IMR-90 (cell line): ENCODE measurements around the gene USP24. TPM values are rescaled to one million over a fixed set of nuclear protein-coding genes. Genes with fewer than 3 reads are reported as not detected.

Experiments used
- ATAC-seq: fragments of 200-7000 bp; cut with Tn5 transposase; 2 replicates; pipeline ENCODE4 v1.9.1; 2020; ENCODE audit warnings: low read depth, mild to moderate bottlenecking, moderate library complexity
- BruUV-seq: library from RNA; stranded (reverse); fragments of 400-500 nt; replicated peaks from 2 replicates; lab custom pipeline; 2021; lab: Mats Ljungman, UMichigan
- CTCF ChIA-PET: fragments of 300-600 bp; formaldehyde crosslinking; extraction: SDS; loops from one replicate; lab custom pipeline; 2021; ENCODE audit warnings: antibody characterized with exemption; lab: Yijun Ruan, JAX
- POLR2A ChIA-PET: fragments of 300-600 bp; sonication (Branson Sonifier 250); formaldehyde crosslinking; loops from one replicate; lab custom pipeline; 2022; ENCODE audit warnings: antibody characterized with exemption; ENCODE audit not compliant: unreplicated experiment; lab: Charles Lee
- DNase-seq: peaks from one replicate; pipeline ENCODE4 v3.0.0; 2013
- H2AFZ ChIP-seq: replicated peaks from 2 replicates; pipeline ENCODE3; 2013; ENCODE audit warnings: low read length, mild to moderate bottlenecking; ENCODE audit not compliant: poor library complexity
- H2AK5ac ChIP-seq: 2 replicates; pipeline ENCODE4 v1.6.1; 2013; ENCODE audit warnings: low read depth, low read length, inconsistent platforms
- H2AK9ac ChIP-seq: replicated peaks from 2 replicates; pipeline ENCODE3; 2013; ENCODE audit warnings: mild to moderate bottlenecking, low read depth, low read length, moderate library complexity; ENCODE audit not compliant: poor library complexity
- H2BK120ac ChIP-seq: 2 replicates; pipeline ENCODE4 v1.6.1; 2013; ENCODE audit warnings: low read depth, low read length, inconsistent platforms
- H2BK15ac ChIP-seq: 3 replicates; pipeline ENCODE4 v1.6.1; 2013; ENCODE audit warnings: low read depth, low read length, inconsistent platforms
- H2BK20ac ChIP-seq: 2 replicates; pipeline ENCODE4 v1.6.1; 2013; ENCODE audit warnings: low read depth, mild to moderate bottlenecking, inconsistent platforms, low read length, moderate library complexity
- H2BK5ac ChIP-seq: 2 replicates; pipeline ENCODE4 v1.6.1; 2013; ENCODE audit warnings: mild to moderate bottlenecking, low read depth, low read length, inconsistent platforms; ENCODE audit not compliant: poor library complexity, severe bottlenecking
- H3K14ac ChIP-seq: replicated peaks from 2 replicates; pipeline ENCODE4 v1.6.1; 2013; ENCODE audit warnings: low read depth, low read length, inconsistent platforms
- H3K18ac ChIP-seq: 2 replicates; pipeline ENCODE4 v1.6.1; 2013; ENCODE audit warnings: low read depth, low read length, control low read depth
- H3K23ac ChIP-seq: 2 replicates; pipeline ENCODE4 v1.6.1; 2013; ENCODE audit warnings: low read depth, low read length, inconsistent platforms
- H3K27ac ChIP-seq: 2 replicates; pipeline ENCODE4 v1.5.1; 2013; ENCODE audit warnings: mild to moderate bottlenecking, control low read depth, low read length; ENCODE audit not compliant: insufficient read depth
- H3K27me3 ChIP-seq: 2 replicates; pipeline ENCODE4 v1.6.1; 2013; ENCODE audit warnings: low read length; ENCODE audit not compliant: control insufficient read depth, insufficient read depth
- H3K36me3 ChIP-seq: 2 replicates; pipeline ENCODE4 v1.6.1; 2013; ENCODE audit warnings: low read length, mixed read lengths; ENCODE audit not compliant: control insufficient read depth, insufficient read depth
- H3K4ac ChIP-seq: 2 replicates; pipeline ENCODE4 v1.6.1; 2013; ENCODE audit warnings: low read depth, low read length, inconsistent platforms
- H3K4me1 ChIP-seq: 2 replicates; pipeline ENCODE4 v1.6.1; 2013; ENCODE audit warnings: low read length, mixed read lengths; ENCODE audit not compliant: control insufficient read depth, insufficient read depth
- H3K4me2 ChIP-seq: 2 replicates; pipeline ENCODE4 v1.6.1; 2013; ENCODE audit warnings: low read depth, mild to moderate bottlenecking, control low read depth, low read length, moderate library complexity
- H3K4me3 ChIP-seq: 2 replicates; pipeline ENCODE4 v1.5.1; 2013; ENCODE audit warnings: low read depth, mild to moderate bottlenecking, control low read depth, low read length, moderate library complexity; ENCODE audit not compliant: insufficient read depth
- H3K56ac ChIP-seq: 2 replicates; pipeline ENCODE4 v1.6.1; 2013; ENCODE audit warnings: low read length, inconsistent platforms; ENCODE audit not compliant: insufficient read depth; ENCODE audit errors: extremely low read depth
- H3K79me1 ChIP-seq, 2 experiments: 2 replicates each; pipeline ENCODE4 v1.6.1; 2013; ENCODE audit warnings: low read length in 2 of 2, inconsistent platforms in 1 of 2, low read depth in 1 of 2
- H3K9ac ChIP-seq: 2 replicates; pipeline ENCODE4 v1.6.1; 2013; ENCODE audit warnings: low read depth, low read length, control low read depth
- H3K9me1 ChIP-seq: 2 replicates; pipeline ENCODE4 v1.6.1; 2013; ENCODE audit warnings: low read length, inconsistent platforms; ENCODE audit not compliant: insufficient read depth
- H3K9me3 ChIP-seq: 2 replicates; pipeline ENCODE4 v1.6.1; 2013; ENCODE audit warnings: low read length; ENCODE audit not compliant: control insufficient read depth, insufficient read depth
- H4K20me1 ChIP-seq: 2 replicates; pipeline ENCODE4 v1.6.1; 2013; ENCODE audit warnings: low read length, inconsistent platforms; ENCODE audit not compliant: insufficient read depth
- H4K5ac ChIP-seq: 2 replicates; pipeline ENCODE4 v1.6.1; 2013; ENCODE audit warnings: mild to moderate bottlenecking, low read depth, low read length, control low read depth
- H4K8ac ChIP-seq, 2 experiments: 2 replicates each; pipeline ENCODE4 v1.6.1; 2013; ENCODE audit warnings: low read depth in 2 of 2, low read length in 2 of 2, control low read depth in 1 of 2, inconsistent platforms in 1 of 2
- H4K91ac ChIP-seq: 2 replicates; pipeline ENCODE4 v1.6.1; 2013; ENCODE audit warnings: low read depth, low read length, inconsistent platforms; ENCODE audit not compliant: insufficient read depth
- BHLHE40 ChIP-seq: fragments of 150-350 bp; IDR thresholded peaks from 2 replicates; pipeline ENCODE4 v1.6.1; 2016; ENCODE audit warnings: mild to moderate bottlenecking, low read depth, low read length
- CEBPB ChIP-seq: IDR thresholded peaks from 2 replicates; pipeline ENCODE4 v1.6.1; 2012; ENCODE audit warnings: low read depth, low read length, improper control_type of control experiment
- CHD1 ChIP-seq: IDR thresholded peaks from 2 replicates; pipeline ENCODE4 v1.6.1; 2012; ENCODE audit warnings: low read depth, low read length, improper control_type of control experiment
- ELK1 ChIP-seq: fragments of 150-350 bp; IDR thresholded peaks from 2 replicates; pipeline ENCODE4 v1.6.1; 2016; ENCODE audit warnings: low read depth, mild to moderate bottlenecking, low read length, moderate library complexity, borderline replicate concordance
- MAFK ChIP-seq: IDR thresholded peaks from 2 replicates; pipeline ENCODE4 v1.6.1; 2012; ENCODE audit warnings: low read depth, low read length, improper control_type of control experiment
- MXI1 ChIP-seq: IDR thresholded peaks from 2 replicates; pipeline ENCODE4 v1.6.1; 2012; ENCODE audit warnings: low read depth, mild to moderate bottlenecking, low read length, moderate library complexity, borderline replicate concordance
- POLR2A ChIP-seq: IDR thresholded peaks from 2 replicates; pipeline ENCODE4 v1.6.1; 2012; ENCODE audit warnings: mild to moderate bottlenecking, low read depth, low read length
- RAD21 ChIP-seq: IDR thresholded peaks from 2 replicates; pipeline ENCODE4 v1.6.1; 2012; ENCODE audit warnings: low read length, improper control_type of control experiment
- RFX5 ChIP-seq: IDR thresholded peaks from 2 replicates; pipeline ENCODE4 v1.8.0; 2012; ENCODE audit warnings: low read depth, mild to moderate bottlenecking, low read length, moderate library complexity
- WGBS, 2 experiments: methylation state at CpG; one replicate each; pipeline versions ENCODE4 v1.1.5 to v1.1.7; 2013; ENCODE audit warnings: missing lambda C conversion rate in 2 of 2; ENCODE audit not compliant: insufficient read length in 1 of 2; ENCODE audit errors: extremely low coverage in 2 of 2; 5-methylcytosine and 5-hydroxymethylcytosine counted together
- dilution Hi-C: fragments of 300-500 bp; cut with HindIII; formaldehyde crosslinking; loops from one replicate; pipeline ENCODE4 v1.14.3; 2018; ENCODE audit warnings: low sequenced_read_pairs; ENCODE audit not compliant: unreplicated experiment
- in situ Hi-C: fragments of 300-500 bp; cut with MboI; formaldehyde crosslinking; loops from 3 replicates; pipeline ENCODE4 v1.14.3; 2019; ENCODE audit warnings: low sequenced_read_pairs, inconsistent platforms, mixed read lengths
- intact Hi-C: fragments of 100-400 bp; cut with micrococcal nuclease; formaldehyde crosslinking; loops from 2 replicates; pipeline ENCODE4 v1.10.0; 2022
- polyA plus RNA-seq, 3 experiments: library from polyadenylated mRNA; depleted of rRNA; stranded (reverse); fragments of >200 nt; gene quantifications; 2 replicates each; pipeline ENCODE4 v1.2.3, GENCODE V29; 2012; ENCODE audit warnings: low replicate concordance in 1 of 3
- total RNA-seq: library from RNA; depleted of rRNA; stranded (reverse); fragments of >200 nt; gene quantifications from 2 replicates; pipeline ENCODE4 v1.2.3, GENCODE V29; 2012
- TF ChIP-seq, protein P1 (sequence below): conservative IDR thresholded peaks from 2 replicates; pipeline ENCODE4 v1.5.1; 2012; ENCODE audit warnings: mild to moderate bottlenecking, low read depth, low read length, improper control_type of control experiment

Gene USP24
- total and polyA plus RNA-seq, 2 of the 4 experiments (the other 2 are of a cell fraction) = 8.4 to 36.7 TPM

DNA sequence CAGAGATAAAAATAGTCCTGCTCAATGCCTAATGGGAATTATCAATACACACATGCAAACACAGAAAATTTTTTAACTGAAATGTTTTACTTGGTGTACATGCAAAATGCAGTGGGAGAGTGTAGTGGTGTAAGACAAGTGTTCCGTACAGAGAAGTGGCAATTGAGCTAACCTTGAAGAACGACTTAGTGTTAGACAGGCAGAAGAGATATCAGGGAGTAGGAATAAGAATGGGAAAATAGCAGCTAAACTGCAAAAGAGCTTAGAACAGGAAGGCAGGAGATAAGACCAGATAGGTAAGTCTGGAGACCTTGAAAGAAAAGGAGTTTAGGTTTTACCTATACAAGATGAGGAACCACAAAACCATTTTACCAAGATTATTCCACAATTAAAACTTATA lies 9.0 kb downstream of the USP24 start:
- no peak for TF ChIP-seq MAFK
- TF ChIP-seq RFX5 = no peak
- TF ChIP-seq POLR2A = no peak
- no peak for TF ChIP-seq BHLHE40
- no peak for TF ChIP-seq ELK1
- no peak for TF ChIP-seq MXI1
- TF ChIP-seq RAD21 = no peak
- no peak for TF ChIP-seq CEBPB
- no peak for TF ChIP-seq CHD1
- TF ChIP-seq, protein P1, sequence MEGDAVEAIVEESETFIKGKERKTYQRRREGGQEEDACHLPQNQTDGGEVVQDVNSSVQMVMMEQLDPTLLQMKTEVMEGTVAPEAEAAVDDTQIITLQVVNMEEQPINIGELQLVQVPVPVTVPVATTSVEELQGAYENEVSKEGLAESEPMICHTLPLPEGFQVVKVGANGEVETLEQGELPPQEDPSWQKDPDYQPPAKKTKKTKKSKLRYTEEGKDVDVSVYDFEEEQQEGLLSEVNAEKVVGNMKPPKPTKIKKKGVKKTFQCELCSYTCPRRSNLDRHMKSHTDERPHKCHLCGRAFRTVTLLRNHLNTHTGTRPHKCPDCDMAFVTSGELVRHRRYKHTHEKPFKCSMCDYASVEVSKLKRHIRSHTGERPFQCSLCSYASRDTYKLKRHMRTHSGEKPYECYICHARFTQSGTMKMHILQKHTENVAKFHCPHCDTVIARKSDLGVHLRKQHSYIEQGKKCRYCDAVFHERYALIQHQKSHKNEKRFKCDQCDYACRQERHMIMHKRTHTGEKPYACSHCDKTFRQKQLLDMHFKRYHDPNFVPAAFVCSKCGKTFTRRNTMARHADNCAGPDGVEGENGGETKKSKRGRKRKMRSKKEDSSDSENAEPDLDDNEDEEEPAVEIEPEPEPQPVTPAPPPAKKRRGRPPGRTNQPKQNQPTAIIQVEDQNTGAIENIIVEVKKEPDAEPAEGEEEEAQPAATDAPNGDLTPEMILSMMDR = no peak
- H2BK20ac ChIP-seq = no peak overlapping the region
- no peak overlapping the region for H2BK5ac ChIP-seq
- peaks cover 41% of the 10 kb centered on the region for H4K20me1 ChIP-seq
- POLR2A ChIA-PET = no interaction called here
- H3K14ac ChIP-seq = no peak overlapping the region
- no peak overlapping the region for H4K8ac ChIP-seq
- peaks cover 14 to 64% of the 10 kb centered on the region in 2 experiments for H3K79me1 ChIP-seq
- H3K56ac ChIP-seq = no peak overlapping the region
- ATAC-seq (no peak), DNase-seq (no peak)
- no peaks in the 10 kb centered on the region for H3K27me3 ChIP-seq
- WGBS, 2 experiments = 92% methylated on average over 2 of the region's 2 CpGs; no CpG with 5 or more reads in 1 of the 2 experiments
- no peak overlapping the region for H2AFZ ChIP-seq
- H2BK120ac ChIP-seq = no peak overlapping the region
- H2AK5ac ChIP-seq = no peak overlapping the region
- intact Hi-C loops (no loop called here), in situ Hi-C loops (no loop called here), dilution Hi-C loops (no loop called here)
- H3K4ac ChIP-seq = no peak overlapping the region
- no peak overlapping the region for H3K9ac ChIP-seq
- H3K27ac ChIP-seq = no peak overlapping the region
- no peak overlapping the region for H4K91ac ChIP-seq
- peaks cover 7% of the 10 kb centered on the region for H3K9me1 ChIP-seq
- no peak overlapping the region for H3K18ac ChIP-seq
- CTCF ChIA-PET = no interaction called here
- no peak overlapping the region for H2BK15ac ChIP-seq
- no peak overlapping the region for H3K4me3 ChIP-seq
- no peak overlapping the region for H3K4me2 ChIP-seq
- H3K23ac ChIP-seq = no peak overlapping the region
- no peaks in the 10 kb centered on the region for H3K36me3 ChIP-seq
- no peak overlapping the region for H2AK9ac ChIP-seq
- H3K4me1 ChIP-seq = peaks cover 7% of the 10 kb centered on the region
- no TSS peak for BruUV-seq
- H3K9me3 ChIP-seq = no peaks in the 10 kb centered on the region
- H4K5ac ChIP-seq = no peak overlapping the region
